ENCODE measurements around the gene BMP2K.

BMP2K gene

GRCh38 chr4:78776079-78776728 lies at the start of gene BMP2K:
TSS of gene BMP2K (plus strand) at chr4:78776350. CDS start at chr4:78776544, 194 bp downstream.
- Histone ChIP-seq H3K27ac (ENCODE audit: low read depth, low read length) (peak within 1 kb of the TSS; percentile 99), H3K9me3 (ENCODE audit: control insufficient read depth, insufficient read depth, low read length) (no peaks in the 10 kb centered on the region), H3K27me3 (ENCODE audit: control insufficient read depth, insufficient read depth, low read length) (no peaks in the 10 kb centered on the region), H3K4me3 (ENCODE audit: low read depth, low read length) (peak within 1 kb of the TSS; percentile 82), H3K4me1 (ENCODE audit: control insufficient read depth, insufficient read depth, low read length) (peaks cover 33% of the 10 kb centered on the region), H3K9ac (ENCODE audit: low read depth, low read length) (peak within 1 kb of the TSS; percentile 93), H3K36me3 (ENCODE audit: control insufficient read depth, insufficient read depth, low read length) (no peaks in the 10 kb centered on the region)

- Histone ChIP-seq H3K9me3 (ENCODE audit: control insufficient read depth, insufficient read depth, low read length) (no peaks in the 10 kb centered on the region), H3K4me3 (ENCODE audit: low read depth, low read length) (no peak overlapping the region), H3K36me3 (ENCODE audit: control insufficient read depth, insufficient read depth, low read length) (no peaks in the 10 kb centered on the region), H3K27me3 (ENCODE audit: control insufficient read depth, insufficient read depth, low read length) (peaks cover 7% of the 10 kb centered on the region), H3K27ac (ENCODE audit: low read depth, low read length) (no peak overlapping the region), H3K9ac (ENCODE audit: low read depth, low read length) (no peak overlapping the region), H3K4me1 (ENCODE audit: control insufficient read depth, insufficient read depth, low read length) (peaks cover 23% of the 10 kb centered on the region)
Observed at GRCh38 chr4:78726546-78726945, 49.6 kb upstream of the BMP2K start.

GRCh38 chr4:78732332-78733104 lies 43.6 kb upstream of the BMP2K start:
- Histone ChIP-seq H3K27me3 (ENCODE audit: control insufficient read depth, insufficient read depth, low read length) (no peaks in the 10 kb centered on the region), H3K4me3 (ENCODE audit: low read depth, low read length) (no peak overlapping the region), H3K4me1 (ENCODE audit: control insufficient read depth, insufficient read depth, low read length) (no peaks in the 10 kb centered on the region), H3K27ac (ENCODE audit: low read depth, low read length) (no peak overlapping the region), H3K9ac (ENCODE audit: low read depth, low read length) (no peak overlapping the region), H3K9me3 (ENCODE audit: control insufficient read depth, insufficient read depth, low read length) (no peaks in the 10 kb centered on the region), H3K36me3 (ENCODE audit: control insufficient read depth, insufficient read depth, low read length) (no peaks in the 10 kb centered on the region)

- no peaks in the 10 kb centered on the region for H3K36me3 ChIP-seq (ENCODE audit: control insufficient read depth, insufficient read depth, low read length)
- H3K9ac ChIP-seq (ENCODE audit: low read depth, low read length): no peak overlapping the region
- no peaks in the 10 kb centered on the region for H3K4me1 ChIP-seq (ENCODE audit: control insufficient read depth, insufficient read depth, low read length)
- no peaks in the 10 kb centered on the region for H3K9me3 ChIP-seq (ENCODE audit: control insufficient read depth, insufficient read depth, low read length)
- no peak overlapping the region for H3K4me3 ChIP-seq (ENCODE audit: low read depth, low read length)
- H3K27ac ChIP-seq (ENCODE audit: low read depth, low read length): no peak overlapping the region
- no peaks in the 10 kb centered on the region for H3K27me3 ChIP-seq (ENCODE audit: control insufficient read depth, insufficient read depth, low read length)
Observed at GRCh38 chr4:78734441-78735162, 41.5 kb upstream of the BMP2K start.

GRCh38 chr4:78735697-78736096 lies 40.5 kb upstream of the BMP2K start:
- Histone ChIP-seq H3K27me3 (ENCODE audit: control insufficient read depth, insufficient read depth, low read length) (no peaks in the 10 kb centered on the region), H3K4me3 (ENCODE audit: low read depth, low read length) (no peak overlapping the region), H3K36me3 (ENCODE audit: control insufficient read depth, insufficient read depth, low read length) (no peaks in the 10 kb centered on the region), H3K4me1 (ENCODE audit: control insufficient read depth, insufficient read depth, low read length) (no peaks in the 10 kb centered on the region), H3K9ac (ENCODE audit: low read depth, low read length) (no peak overlapping the region), H3K9me3 (ENCODE audit: control insufficient read depth, insufficient read depth, low read length) (no peaks in the 10 kb centered on the region), H3K27ac (ENCODE audit: low read depth, low read length) (no peak overlapping the region)

- H3K27me3 ChIP-seq (ENCODE audit: control insufficient read depth, insufficient read depth, low read length): no peaks in the 10 kb centered on the region
- no peak overlapping the region for H3K4me3 ChIP-seq (ENCODE audit: low read depth, low read length)
- no peak overlapping the region for H3K9ac ChIP-seq (ENCODE audit: low read depth, low read length)
- no peaks in the 10 kb centered on the region for H3K36me3 ChIP-seq (ENCODE audit: control insufficient read depth, insufficient read depth, low read length)
- H3K4me1 ChIP-seq (ENCODE audit: control insufficient read depth, insufficient read depth, low read length): no peaks in the 10 kb centered on the region
- no peaks in the 10 kb centered on the region for H3K9me3 ChIP-seq (ENCODE audit: control insufficient read depth, insufficient read depth, low read length)
- no peak overlapping the region for H3K27ac ChIP-seq (ENCODE audit: low read depth, low read length)
Observed at GRCh38 chr4:78737035-78737434, 39.1 kb upstream of the BMP2K start.

GRCh38 chr4:78737973-78738372 lies 38.2 kb upstream of the BMP2K start:
- Histone ChIP-seq H3K27me3 (ENCODE audit: control insufficient read depth, insufficient read depth, low read length) (no peaks in the 10 kb centered on the region), H3K4me3 (ENCODE audit: low read depth, low read length) (no peak overlapping the region), H3K9me3 (ENCODE audit: control insufficient read depth, insufficient read depth, low read length) (no peaks in the 10 kb centered on the region), H3K9ac (ENCODE audit: low read depth, low read length) (no peak overlapping the region), H3K36me3 (ENCODE audit: control insufficient read depth, insufficient read depth, low read length) (no peaks in the 10 kb centered on the region), H3K4me1 (ENCODE audit: control insufficient read depth, insufficient read depth, low read length) (no peaks in the 10 kb centered on the region), H3K27ac (ENCODE audit: low read depth, low read length) (no peak overlapping the region)

- Histone ChIP-seq H3K4me1 (ENCODE audit: control insufficient read depth, insufficient read depth, low read length) (no peaks in the 10 kb centered on the region), H3K4me3 (ENCODE audit: low read depth, low read length) (no peak overlapping the region), H3K36me3 (ENCODE audit: control insufficient read depth, insufficient read depth, low read length) (no peaks in the 10 kb centered on the region), H3K27ac (ENCODE audit: low read depth, low read length) (no peak overlapping the region), H3K9ac (ENCODE audit: low read depth, low read length) (no peak overlapping the region), H3K27me3 (ENCODE audit: control insufficient read depth, insufficient read depth, low read length) (no peaks in the 10 kb centered on the region), H3K9me3 (ENCODE audit: control insufficient read depth, insufficient read depth, low read length) (no peaks in the 10 kb centered on the region)
Observed at GRCh38 chr4:78742300-78742699, 33.9 kb upstream of the BMP2K start.

- Histone ChIP-seq H3K27ac (ENCODE audit: low read depth, low read length) (no peak overlapping the region), H3K4me3 (ENCODE audit: low read depth, low read length) (no peak overlapping the region), H3K27me3 (ENCODE audit: control insufficient read depth, insufficient read depth, low read length) (no peaks in the 10 kb centered on the region), H3K36me3 (ENCODE audit: control insufficient read depth, insufficient read depth, low read length) (no peaks in the 10 kb centered on the region), H3K4me1 (ENCODE audit: control insufficient read depth, insufficient read depth, low read length) (peaks cover 3% of the 10 kb centered on the region; the same call in 1 of the 2 replicates), H3K9me3 (ENCODE audit: control insufficient read depth, insufficient read depth, low read length) (no peaks in the 10 kb centered on the region), H3K9ac (ENCODE audit: low read depth, low read length) (no peak overlapping the region)
Observed at GRCh38 chr4:78747475-78747922, 28.7 kb upstream of the BMP2K start.

GRCh38 chr4:78748381-78748780 lies 27.8 kb upstream of the BMP2K start:
- Histone ChIP-seq H3K9me3 (ENCODE audit: control insufficient read depth, insufficient read depth, low read length) (no peaks in the 10 kb centered on the region), H3K4me3 (ENCODE audit: low read depth, low read length) (no peak overlapping the region), H3K4me1 (ENCODE audit: control insufficient read depth, insufficient read depth, low read length) (peaks cover 3% of the 10 kb centered on the region; the same call in 1 of the 2 replicates), H3K36me3 (ENCODE audit: control insufficient read depth, insufficient read depth, low read length) (no peaks in the 10 kb centered on the region), H3K27me3 (ENCODE audit: control insufficient read depth, insufficient read depth, low read length) (no peaks in the 10 kb centered on the region), H3K27ac (ENCODE audit: low read depth, low read length) (no peak overlapping the region), H3K9ac (ENCODE audit: low read depth, low read length) (no peak overlapping the region)

Data from HUES48 (cell line).